NCI-H1417 (cell line): ENCODE measurements around the gene PTK6.

Experiments used
- DNase-seq, 3 experiments: peaks; one replicate each; lab custom pipeline; 2025; lab: John Stamatoyannopoulos, UW

PTK6 gene

GRCh38 chr20:63494420-63495166 lies 42.6 kb downstream of the PTK6 start:
- DNase-seq, result no peak

DNA sequence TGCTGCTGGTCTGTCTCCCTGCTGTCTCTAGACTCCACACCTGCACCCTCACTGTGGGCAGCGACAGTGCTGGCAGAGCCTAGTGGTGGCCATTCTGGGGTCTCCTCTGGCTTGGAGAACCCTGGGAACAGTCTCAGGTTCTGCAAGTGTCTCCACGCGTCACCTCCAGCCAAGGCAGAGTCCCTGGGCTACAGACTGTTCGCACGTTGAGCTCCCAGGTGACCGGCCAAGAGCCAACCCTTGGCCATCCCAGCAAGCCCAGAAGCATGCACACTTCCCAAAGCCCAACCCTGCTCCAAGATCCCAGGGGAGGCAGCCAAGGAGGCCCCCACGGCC lies 43.1 kb downstream of the PTK6 start:
- no peak for DNase-seq

DNA sequence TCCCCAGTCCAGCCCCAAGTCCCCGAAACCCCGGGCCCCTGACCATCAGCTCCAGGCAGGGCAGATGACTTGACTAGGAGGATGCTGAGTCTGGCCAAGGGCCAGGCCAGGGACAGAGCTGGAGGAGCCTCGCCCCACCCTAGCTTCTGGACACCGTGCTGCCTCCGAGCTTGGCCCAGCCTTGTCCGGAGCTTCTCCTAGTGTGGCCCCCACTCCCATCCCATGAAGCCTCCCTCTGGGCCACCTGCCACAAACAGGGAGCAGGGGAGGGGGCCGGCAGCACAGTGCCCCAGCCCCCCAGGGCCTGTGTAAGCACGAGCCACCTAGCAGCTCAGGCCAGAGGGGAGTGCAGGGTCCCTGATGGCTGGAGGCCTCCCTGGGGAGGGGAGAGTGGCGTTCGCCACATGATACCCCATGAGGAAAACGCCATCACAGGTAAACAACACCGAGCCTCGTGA lies 43.6 kb downstream of the PTK6 start:
- no peak for DNase-seq

DNA sequence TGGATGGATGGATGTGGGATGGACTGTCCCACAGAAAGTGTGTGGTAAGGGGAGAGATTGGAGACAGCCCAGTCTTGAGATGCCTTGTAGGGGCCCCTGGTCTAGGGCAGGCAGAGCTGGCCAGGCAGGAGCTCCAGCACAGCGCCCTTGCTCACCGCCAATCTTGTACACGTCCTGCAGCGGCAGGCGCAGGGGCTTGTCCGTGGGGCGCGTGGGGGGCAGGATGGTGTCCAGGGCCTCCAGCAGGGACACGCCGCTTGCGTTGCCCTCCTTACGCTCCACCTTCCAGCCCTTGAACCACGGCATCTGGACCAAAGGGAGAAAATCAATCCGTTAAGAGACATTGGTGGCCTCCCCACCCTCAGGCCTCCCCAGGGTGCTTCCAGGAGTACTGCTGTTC lies 44.2 kb downstream of the PTK6 start:
- DNase-seq, result no peak

GRCh38 chr20:63492518-63492917 lies 44.7 kb downstream of the PTK6 start:
- DNase-seq, result no peak

GRCh38 chr20:63491635-63492230 lies 45.4 kb downstream of the PTK6 start:
- no peak for DNase-seq

DNA sequence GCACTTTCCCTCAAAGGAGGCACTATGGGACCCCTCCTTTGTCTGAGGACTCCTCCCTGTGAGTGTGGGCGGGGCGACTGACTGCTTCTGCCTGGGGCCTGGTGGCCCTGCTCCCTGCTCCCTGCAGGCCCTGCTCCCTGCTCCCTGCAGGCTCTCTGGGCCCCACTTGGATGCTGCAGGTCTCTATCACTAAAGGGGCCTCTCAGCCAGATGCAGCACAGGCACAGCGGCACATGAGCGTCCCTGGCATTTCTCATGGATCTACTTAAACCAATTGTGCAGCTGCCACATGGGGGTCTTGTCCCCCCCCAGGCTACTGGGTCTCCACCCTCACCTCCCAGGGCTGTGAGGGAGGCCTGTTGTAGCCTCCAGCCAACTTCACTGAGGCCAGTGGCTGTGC lies 46.1 kb downstream of the PTK6 start:
- DNase-seq, result no peak

- DNase-seq, result no peak
These were observed 46.8 kb downstream of the PTK6 start for GRCh38 chr20:63490416-63490815.

- no peak for DNase-seq
These were observed 48.6 kb downstream of the PTK6 start for GRCh38 chr20:63488315-63489251.

DNA sequence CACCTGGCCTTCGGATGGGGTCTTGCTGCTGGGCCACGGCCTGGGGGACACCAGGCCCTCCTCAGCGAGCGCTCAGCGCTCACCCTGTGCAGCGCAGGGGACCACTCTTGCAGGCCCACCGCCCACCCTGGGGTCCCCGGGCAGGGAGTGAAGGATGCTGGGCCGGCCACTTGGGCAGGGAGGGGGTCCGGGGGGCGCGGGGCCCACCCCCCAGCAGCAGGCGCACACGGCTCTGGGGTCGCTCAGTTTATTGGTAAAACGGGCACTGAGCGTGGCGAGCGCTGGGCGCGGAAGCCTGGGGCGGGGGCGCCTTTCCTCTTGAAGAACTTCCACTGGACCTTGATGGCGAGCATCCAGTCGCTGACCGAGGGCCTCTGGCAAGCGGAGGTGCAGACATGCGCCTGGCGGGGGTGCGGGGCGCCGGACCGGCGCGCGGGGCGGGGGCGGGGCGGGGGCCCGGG lies 49.4 kb downstream of the PTK6 start:
- no peak for DNase-seq

- DNase-seq, result no peak
These were observed 49.9 kb downstream of the PTK6 start for GRCh38 chr20:63487116-63487764.

DNA sequence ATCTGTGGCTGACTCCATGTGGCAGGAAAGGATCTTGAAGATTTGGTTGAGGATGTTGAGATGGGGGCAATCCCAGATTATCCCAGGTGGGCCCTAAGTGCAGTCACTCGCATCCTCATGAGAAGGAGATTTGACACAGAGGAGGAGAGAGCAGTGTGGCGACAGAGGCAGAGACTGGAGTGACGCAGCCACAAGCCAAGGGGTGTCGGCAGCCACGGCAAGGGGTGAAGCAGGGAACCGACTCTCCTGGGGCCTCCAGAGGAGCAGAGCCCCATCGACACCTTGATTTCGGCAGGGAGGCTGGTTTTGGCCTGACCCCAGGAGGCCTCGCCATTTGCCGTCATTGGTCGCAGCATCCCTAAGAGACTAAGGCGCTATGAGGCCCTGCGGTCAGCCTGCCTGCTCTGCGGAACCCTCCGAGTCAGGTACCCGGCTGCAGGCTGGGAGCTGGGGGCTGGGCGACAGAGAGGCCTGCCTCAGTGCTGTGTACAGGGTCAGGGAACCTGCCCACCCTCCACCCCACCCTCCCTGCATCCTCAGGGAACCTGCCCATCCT lies 50.8 kb downstream of the PTK6 start:
- DNase-seq, result peak in 1 of 3 experiments; percentile 30

GRCh38 chr20:63484651-63485403 lies 52.3 kb downstream of the PTK6 start:
- peak in 2 of 3 experiments; percentile 60 to 65 for DNase-seq

DNA sequence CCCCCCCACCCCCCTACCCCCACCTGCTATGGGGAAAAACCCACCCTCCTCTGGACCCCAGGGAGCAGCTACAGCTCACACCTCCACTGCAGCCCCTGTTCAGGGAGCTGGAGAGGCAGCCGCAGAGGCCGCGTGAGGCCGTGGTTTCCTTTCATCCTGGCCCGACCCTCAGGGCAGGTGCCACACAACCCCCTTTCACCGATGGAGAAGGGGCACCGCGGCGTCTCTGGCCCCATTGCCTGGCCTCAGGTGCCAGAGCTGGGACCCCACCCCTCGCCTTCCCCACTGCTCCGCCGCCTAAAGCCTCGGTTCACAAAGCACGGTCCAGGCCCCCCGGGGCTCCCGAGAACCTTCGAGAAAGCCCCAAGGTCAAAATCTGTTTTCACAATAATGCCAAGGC lies 52.9 kb downstream of the PTK6 start:
- DNase-seq, result no peak

- DNase-seq, result peak in 2 of 3 experiments; percentile 33 to 55
These were observed 53.3 kb downstream of the PTK6 start for GRCh38 chr20:63483834-63484233.

GRCh38 chr20:63482021-63482587 lies 55.1 kb downstream of the PTK6 start:
- peak in 1 of 3 experiments; percentile 26 for DNase-seq

DNA sequence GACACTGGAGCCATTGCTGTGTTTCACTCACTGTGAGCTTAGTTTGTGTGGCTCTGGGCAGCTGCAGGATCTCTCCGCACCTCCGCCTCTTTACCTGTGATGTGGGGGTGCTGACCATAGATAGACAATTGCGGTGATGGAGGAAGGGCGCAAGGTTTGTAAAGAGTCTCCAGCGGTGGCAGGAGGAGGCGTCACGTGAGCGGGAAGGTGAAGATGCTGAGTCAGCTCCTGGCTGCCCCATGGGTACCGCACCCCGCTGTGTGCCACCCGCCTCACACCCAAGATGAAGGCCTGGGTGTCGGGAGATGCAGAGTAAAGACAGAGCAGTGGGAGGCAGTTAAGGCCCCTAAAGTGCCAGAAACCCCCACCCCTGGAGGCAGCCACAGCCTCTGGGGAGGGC lies 55.7 kb downstream of the PTK6 start:
- peak in 1 of 3 experiments; percentile 27 for DNase-seq

DNA sequence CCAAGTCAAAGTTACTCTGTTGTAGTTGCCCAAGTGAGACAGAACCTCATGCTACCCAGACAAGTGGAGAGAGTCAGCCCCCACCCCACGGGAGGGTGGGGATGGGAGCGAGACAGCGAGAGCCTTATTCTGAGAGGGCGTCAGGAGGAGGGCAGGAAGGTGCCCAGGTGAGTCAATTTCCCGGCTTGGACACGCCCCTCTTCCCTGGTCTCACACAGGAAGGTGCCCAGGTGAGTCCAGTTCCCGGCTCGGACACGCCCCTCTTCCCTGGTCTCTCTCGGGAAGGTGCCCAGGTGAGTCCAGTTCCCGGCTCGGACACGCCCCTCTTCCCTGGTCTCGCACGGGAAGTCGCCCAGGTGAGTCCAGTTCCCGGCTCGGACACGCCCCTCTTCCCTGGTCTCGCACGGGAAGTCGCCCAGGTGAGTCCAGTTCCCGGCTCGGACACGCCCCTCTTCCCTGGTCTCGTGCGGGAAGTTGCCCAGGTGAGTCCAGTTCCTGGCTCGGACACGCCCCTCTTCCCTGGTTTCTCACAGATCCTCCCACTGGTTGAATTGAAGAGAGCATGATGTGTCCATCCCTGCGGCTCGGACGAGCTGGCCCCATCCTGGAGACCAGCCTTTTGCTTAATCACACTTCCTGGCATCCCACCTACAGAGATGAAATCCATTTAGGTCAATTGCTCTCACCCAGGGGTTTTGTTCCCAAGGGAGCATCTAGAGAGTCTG lies 57.3 kb downstream of the PTK6 start:
- peak in 1 of 3 experiments; percentile 50 for DNase-seq

- DNase-seq, result no peak
These were observed 58.6 kb downstream of the PTK6 start for GRCh38 chr20:63478346-63479302.
